K562 (cell line): Measurements from ENCODE around the gene COPA. TPM values are rescaled to one million over a fixed set of nuclear protein-coding genes. Genes with fewer than 3 reads are reported as not detected.

ENCODE experiments used
- ARID1B ChIP-seq: fragments of 450-650 bp; IDR thresholded peaks from 2 replicates; pipeline ENCODE4 v1.6.1; 2016; ENCODE audit warnings: antibody characterized with exemption, mild to moderate bottlenecking, inconsistent platforms
- CBFA2T3 ChIP-seq: fragments of 450-650 bp; IDR thresholded peaks from 2 replicates; pipeline ENCODE4 v1.6.1; 2017
- E2F1 ChIP-seq: sonication (generic); formaldehyde crosslinking; IDR thresholded peaks from 2 replicates; pipeline ENCODE4 v1.8.1; 2023; ENCODE audit warnings: mild to moderate bottlenecking, missing genetic modification reagents, moderate library complexity
- FOS ChIP-seq: IDR thresholded peaks from 3 replicates; pipeline ENCODE4 v1.6.1; 2011; ENCODE audit not compliant: insufficient read length; ENCODE audit errors: extremely low read depth
- HIVEP1 ChIP-seq: fragments of 250-450 bp; sonication (Bioruptor Pico); IDR thresholded peaks from 2 replicates; pipeline ENCODE4 v1.4.0; 2020; ENCODE audit warnings: mild to moderate bottlenecking
- HNRNPH1 ChIP-seq: fragments of 200-400 bp; formaldehyde crosslinking; optimal IDR thresholded peaks from 2 replicates; pipeline ENCODE3; 2017; ENCODE audit warnings: low read depth, mild to moderate bottlenecking, low read length, moderate library complexity
- NR2C2 ChIP-seq, 2 experiments: fragments of 200-800 bp in 1 of 2; sonication (Bioruptor generic) in 1 of 2; sonication (generic) in 1 of 2; formaldehyde crosslinking in 1 of 2; IDR thresholded peaks; 2 replicates each; pipeline versions ENCODE4 v1.6.1 to v1.8.0; 2016 to 2022; ENCODE audit warnings: mild to moderate bottlenecking in 1 of 2, missing compliant biosample characterization in 1 of 2, missing genetic modification characterization in 1 of 2, missing genetic modification reagents in 1 of 2
- POLR3A ChIP-seq: IDR thresholded peaks from 2 replicates; pipeline ENCODE4 v1.6.1; 2011; ENCODE audit warnings: borderline replicate concordance, mild to moderate bottlenecking, moderate library complexity; ENCODE audit not compliant: insufficient read length, insufficient read depth; ENCODE audit errors: extremely low read depth
- REST ChIP-seq, 2 experiments: fragments of 450-650 bp; formaldehyde crosslinking in 1 of 2; IDR thresholded peaks; 2 replicates each; pipeline versions ENCODE4 v1.4.0 to v1.6.1; 2014 to 2020; ENCODE audit warnings: mild to moderate bottlenecking in 2 of 2, borderline replicate concordance in 1 of 2, low read depth in 1 of 2
- RNF219 ChIP-seq: fragments of 250-450 bp; sonication (Bioruptor Pico); IDR thresholded peaks from 2 replicates; pipeline ENCODE4 v1.5.0; 2022; ENCODE audit warnings: mild to moderate bottlenecking
- SNRNP70 ChIP-seq: fragments of 200-400 bp; formaldehyde crosslinking; optimal IDR thresholded peaks from 2 replicates; pipeline ENCODE3; 2017; ENCODE audit warnings: low read depth, low read length
- SREBF1 ChIP-seq: fragments of 150-350 bp; IDR thresholded peaks from 2 replicates; pipeline ENCODE4 v1.6.1; 2014; ENCODE audit warnings: antibody characterized with exemption, low read depth, low read length, borderline replicate concordance
- TFAM ChIP-seq: fragments of 250-450 bp; sonication (Bioruptor Pico); conservative IDR thresholded peaks from 2 replicates; pipeline ENCODE4 v1.5.0; 2021; ENCODE audit warnings: mild to moderate bottlenecking, moderate library complexity
- ZNF507 ChIP-seq: conservative IDR thresholded peaks from 2 replicates; pipeline ENCODE4 v1.6.1; 2017; ENCODE audit warnings: missing genetic modification characterization, missing compliant biosample characterization
- ZNF655 ChIP-seq: fragments of 250-450 bp; sonication (Bioruptor Pico); IDR thresholded peaks from 2 replicates; pipeline ENCODE4 v1.5.0; 2021
- polyA plus RNA-seq, 8 experiments: library from polyadenylated mRNA; depleted of rRNA in 4 of 8; stranded (reverse) in 5 of 8; unstranded in 3 of 8; fragments of >200 nt; fragmentation: Nextera tagmentation in 2 of 8; fragmentation: Illumina TruSeq in 1 of 8; extraction: Ambion mirVana in 2 of 8; extraction: Trizol in 1 of 8; gene quantifications; 2 replicates each; pipeline versions ENCODE4 v1.2.1 to v1.2.3, GENCODE V29; 2011 to 2014; ENCODE audit warnings: inconsistent platforms in 1 of 8, missing spikeins in 1 of 8
- total RNA-seq, 7 experiments: library from RNA; depleted of rRNA in 6 of 7; stranded (reverse); fragments of >200 nt in 6 of 7; fragmentation: Illumina TruSeq in 2 of 7; extraction: Trizol in 2 of 7; gene quantifications; 2 replicates each; pipeline versions ENCODE4 v1.2.1 to v1.2.3, GENCODE V29; 2011 to 2021; ENCODE audit warnings: low replicate concordance in 1 of 7

The COPA gene
- total and polyA plus RNA-seq, 9 of the 15 experiments (the other 6 are each of a cell fraction or from before 2014, with no cell fraction given), result 49.8 to 222 (median 110) TPM

- no peak for TF ChIP-seq FOS
- no peak for TF ChIP-seq SREBF1
- no peak for TF ChIP-seq E2F1
- 0 out of 2 replicates have a peak, but pooled peaks have one; percentile 47 for TF ChIP-seq NR2C2 (CRISPR knock-in tag; IDR thresholded peaks at IDR 0.05)
- TF ChIP-seq NR2C2 (tag; IDR thresholded peaks at IDR 0.05), result peak; percentile 65
- no peak for TF ChIP-seq CBFA2T3
- no peak for TF ChIP-seq HIVEP1
- TF ChIP-seq RNF219 (CRISPR knock-in tag), result no peak
- TF ChIP-seq ZNF655, result no peak
- TF ChIP-seq REST (IDR thresholded peaks at IDR 0.05; ENCODE audit: borderline replicate concordance), result no peak
- no peak for TF ChIP-seq REST (CRISPR knock-in tag; IDR thresholded peaks at IDR 0.05; ENCODE audit: low read depth)
- no peak for TF ChIP-seq ZNF507 (tag)
- TF ChIP-seq POLR3A, result no peak
- no peak for TF ChIP-seq ARID1B
- no peak for TF ChIP-seq HNRNPH1
- no peak for TF ChIP-seq SNRNP70
- no peak for TF ChIP-seq TFAM
Observed at GRCh38 chr1:160284782-160285344, 58.2 kb downstream of the COPA start, which contains the start of gene PEX19 (continued).
